HG03460 (cell line): ENCODE data around the gene MTMR10.

Experiments used
- ATAC-seq: cut with Tn5 transposase; IDR thresholded peaks from one replicate; pipeline ENCODE4 v1.9.1; 2021; ENCODE audit not compliant: unreplicated experiment

The MTMR10 gene

GRCh38 chr15:31013863-31014607 is 22.6 kb upstream of the MTMR10 start:
- peak; percentile 89 for ATAC-seq

GRCh38 chr15:31012455-31012854 is 21.0 kb upstream of the MTMR10 start:
- no peak for ATAC-seq

DNA sequence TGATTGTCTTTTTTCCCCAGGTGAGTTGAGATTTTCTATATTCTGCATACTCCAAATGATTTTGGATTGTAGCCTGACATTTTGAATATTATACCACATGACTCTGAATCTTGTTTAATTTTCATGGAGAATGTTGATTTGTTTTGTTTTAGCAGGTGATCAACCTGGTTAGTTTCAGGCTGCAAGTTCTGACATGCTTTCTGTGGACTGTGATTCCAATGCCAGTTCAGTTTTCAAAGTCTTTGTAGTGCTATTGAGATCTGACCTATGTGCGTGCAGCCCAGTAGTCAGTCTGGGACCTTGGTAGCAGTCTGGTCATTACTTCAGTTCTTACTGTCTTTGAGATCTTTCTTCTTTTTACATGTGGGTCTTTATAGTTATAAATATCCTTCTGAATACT is 18.6 kb upstream of the MTMR10 start:
- ATAC-seq, result no peak

GRCh38 chr15:31005660-31006059 is 14.2 kb upstream of the MTMR10 start:
- ATAC-seq, result no peak

DNA sequence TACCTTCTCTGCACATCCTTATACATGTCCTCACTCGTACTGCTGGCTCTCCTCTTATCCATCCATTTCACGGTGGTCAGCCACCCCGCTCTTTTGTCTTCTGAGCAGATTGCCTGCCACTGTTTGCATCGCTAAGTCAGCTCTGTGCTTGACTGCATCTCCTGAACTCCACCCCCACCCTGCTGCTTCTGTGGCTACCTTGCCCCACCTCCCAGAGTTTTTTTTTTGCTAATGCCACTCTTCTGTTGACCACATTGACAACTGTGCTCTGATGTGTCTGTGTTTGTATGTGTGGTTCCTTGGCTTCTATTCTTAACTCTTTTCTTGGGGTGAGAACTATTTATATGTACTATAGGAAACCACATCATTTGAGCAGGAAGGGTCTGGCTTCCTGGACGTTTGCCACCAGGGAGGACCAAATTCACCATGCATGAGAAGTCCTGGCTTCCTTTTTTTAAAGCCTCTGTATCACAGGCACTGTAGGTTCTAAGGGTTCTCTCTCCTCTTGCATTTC is 12.8 kb upstream of the MTMR10 start:
- peak; percentile 89 for ATAC-seq

DNA sequence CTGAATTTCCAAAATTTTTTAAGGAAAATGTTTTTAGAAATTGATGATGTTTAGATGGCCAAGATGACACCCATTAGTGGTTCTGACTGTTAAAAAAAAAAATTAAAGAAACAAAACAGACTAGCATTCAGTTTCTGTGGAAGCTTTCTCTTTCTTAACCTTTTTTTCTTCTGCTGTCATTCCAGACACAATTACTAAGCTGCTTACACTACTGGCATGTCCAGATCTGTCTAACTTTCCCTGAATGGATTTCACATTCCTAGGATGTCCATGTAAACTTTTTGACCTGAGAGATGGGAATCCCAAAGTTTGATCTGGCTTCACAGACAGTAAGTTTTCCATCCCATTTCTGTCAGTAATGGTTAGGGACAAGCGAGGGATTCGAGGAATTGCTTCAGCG is 10.3 kb upstream of the MTMR10 start:
- ATAC-seq, result no peak

GRCh38 chr15:30999729-31000128 is 8.3 kb upstream of the MTMR10 start:
- ATAC-seq, result no peak

GRCh38 chr15:30997270-30997669 is 5.8 kb upstream of the MTMR10 start:
- no peak for ATAC-seq

GRCh38 chr15:30992249-30992864 is 929 bp upstream of the MTMR10 start:
- no peak for ATAC-seq

GRCh38 chr15:30990446-30991254 is 778 bp downstream of the MTMR10 start:
- no peak for ATAC-seq

- no peak for ATAC-seq
Measured at GRCh38 chr15:30990036-30990435, 1.4 kb downstream of the MTMR10 start.

DNA sequence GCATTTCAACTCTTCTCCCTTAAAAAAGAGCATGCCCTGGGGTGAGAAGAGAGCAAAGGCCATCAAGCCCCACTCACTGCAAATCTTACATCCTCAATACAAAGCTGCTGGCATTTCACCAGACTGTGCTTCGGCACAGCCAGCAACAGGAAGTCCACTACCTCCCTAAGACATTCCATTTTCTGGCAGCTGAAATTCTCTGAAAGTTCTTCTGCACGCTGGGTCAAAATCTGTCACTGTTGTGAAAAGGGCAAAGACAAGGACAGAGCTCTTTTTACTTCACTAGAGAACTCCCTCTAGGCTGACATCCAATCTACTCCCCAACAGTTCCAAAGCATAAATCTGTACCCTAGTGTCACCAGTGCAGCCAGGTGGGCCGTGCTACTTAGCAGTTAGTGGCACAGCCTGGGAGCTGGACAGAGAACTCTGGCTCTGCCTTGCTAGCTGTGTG is 6.3 kb downstream of the MTMR10 start:
- no peak for ATAC-seq

- no peak for ATAC-seq
Measured at GRCh38 chr15:30984542-30984941, 6.9 kb downstream of the MTMR10 start.

DNA sequence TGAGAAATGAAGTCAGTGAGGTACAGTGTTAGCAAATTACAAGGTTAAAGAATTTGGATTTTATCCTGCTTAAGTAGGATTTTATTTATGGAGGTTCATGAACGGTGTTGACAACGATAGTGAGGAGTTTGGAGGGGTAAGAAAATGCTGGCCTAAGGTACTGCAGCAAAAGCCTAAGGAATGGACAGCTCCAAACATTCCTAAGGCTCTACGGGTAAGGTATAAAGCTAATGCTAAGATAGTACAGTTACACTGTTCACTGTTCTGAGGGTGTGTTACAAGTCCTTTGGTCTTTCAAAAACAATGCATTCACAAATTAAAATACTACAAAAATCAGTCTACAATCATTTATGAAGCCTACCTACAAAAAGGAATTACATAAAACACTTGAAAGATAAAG is 7.3 kb downstream of the MTMR10 start:
- no peak for ATAC-seq

GRCh38 chr15:30979457-30979856 is 12.0 kb downstream of the MTMR10 start:
- no peak for ATAC-seq

DNA sequence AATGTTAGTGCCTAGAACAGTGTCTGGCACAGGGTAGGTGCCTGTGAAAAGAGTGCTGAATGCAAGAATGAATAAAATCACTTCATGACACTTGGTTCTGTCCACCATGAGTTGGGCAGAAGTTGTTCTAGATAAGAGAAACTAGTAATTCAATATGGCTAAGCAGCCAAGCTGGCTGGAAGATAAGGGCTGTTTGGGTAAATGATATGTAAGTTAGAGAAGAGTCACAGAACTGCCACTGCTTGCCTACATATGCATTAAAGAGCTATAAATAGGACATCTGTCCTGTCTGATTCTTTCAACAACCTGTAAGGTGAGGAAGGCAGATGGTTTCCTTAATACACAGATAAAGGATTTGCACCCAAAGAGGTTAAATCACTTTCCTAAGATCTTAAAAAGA is 13.1 kb downstream of the MTMR10 start:
- ATAC-seq, result no peak

GRCh38 chr15:30974112-30974511 is 17.3 kb downstream of the MTMR10 start:
- peak; percentile 60 for ATAC-seq

GRCh38 chr15:30973379-30973778 is 18.0 kb downstream of the MTMR10 start:
- no peak for ATAC-seq

- no peak for ATAC-seq
Measured at GRCh38 chr15:30969724-30970123, 21.7 kb downstream of the MTMR10 start.

- ATAC-seq, result no peak
Measured at GRCh38 chr15:30963681-30964080, 27.7 kb downstream of the MTMR10 start.

- no peak for ATAC-seq
Measured at GRCh38 chr15:30962659-30963058, 28.8 kb downstream of the MTMR10 start.

DNA sequence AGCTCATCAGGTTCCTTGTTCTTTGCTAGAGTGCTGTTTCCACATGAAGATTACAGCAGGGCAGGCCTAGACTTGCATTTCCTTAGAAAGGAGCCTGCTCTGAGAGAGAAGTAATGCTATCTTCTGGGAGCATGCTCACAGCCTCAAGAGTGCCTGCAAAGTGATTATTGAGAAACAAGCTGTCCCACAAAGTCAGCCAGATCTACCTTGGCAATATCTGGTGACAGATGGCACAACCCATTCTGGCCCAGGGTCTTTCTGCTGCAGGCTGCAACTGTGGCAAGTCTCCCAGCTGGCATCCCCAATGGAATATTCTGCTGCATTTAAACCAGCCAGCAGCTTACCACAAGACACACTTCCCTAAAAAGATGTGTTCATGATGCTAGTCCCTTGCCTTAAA is 29.3 kb downstream of the MTMR10 start:
- no peak for ATAC-seq
